K562 (cell line): Measurements from ENCODE around the gene KTN1. TPM values are rescaled to one million over a fixed set of nuclear protein-coding genes. Genes with fewer than 3 reads are reported as not detected.

Experiments used
- ATAC-seq: fragments of 200-7000 bp; cut with Tn5 transposase; 3 replicates; pipeline ENCODE4 v1.9.1; 2020; ENCODE audit warnings: moderate library complexity
- BruUV-seq: library from RNA; stranded (reverse); fragments of 400-500 nt; replicated peaks from 2 replicates; lab custom pipeline; 2021; lab: Mats Ljungman, UMichigan
- CTCF ChIA-PET: fragments of 300-600 bp; formaldehyde crosslinking; extraction: SDS; loops from one replicate; lab custom pipeline; 2021; ENCODE audit warnings: low intra/inter-chr PET ratio; lab: Yijun Ruan, JAX
- POLR2A ChIA-PET: fragments of 300-600, 350-650 bp; sonication (Branson Sonifier 250); formaldehyde crosslinking; extraction: SDS; loops from one replicate; lab custom pipeline; 2021; ENCODE audit warnings: antibody characterized with exemption, inconsistent platforms; lab: Yijun Ruan, JAX
- DNase-seq, 4 experiments: peaks; one replicate each; pipeline versions ENCODE4 v3.0.0 to v3.0.0-alpha.2; 2011 to 2018; ENCODE audit warnings: low spot score in 3 of 4, mixed read lengths in 3 of 4; ENCODE audit errors: extremely low read depth in 1 of 4
- FAIRE-seq: peaks from 2 replicates; lab custom pipeline; 2011; peaks lifted over from hg19 to GRCh38; lab: Jason Lieb, UNC
- H2AFZ ChIP-seq: 2 replicates; pipeline ENCODE4 v1.6.0; 2011; ENCODE audit warnings: low read depth, low read length, control low read depth, inconsistent platforms
- H3K27ac ChIP-seq: fragments of 200-600 bp; 3 replicates; pipeline ENCODE4 v1.8.0; 2011; ENCODE audit warnings: low read depth, mild to moderate bottlenecking, control low read depth, inconsistent platforms, low read length, moderate library complexity, mixed read lengths; ENCODE audit errors: extremely low read depth
- H3K27me3 ChIP-seq, 2 experiments: fragments of 300-600 bp in 1 of 2; 2 replicates in 1 of 2; 3 replicates in 1 of 2; pipeline versions ENCODE4 v1.6.0 to v1.8.0; 2011; ENCODE audit warnings: inconsistent platforms in 2 of 2, low read length in 2 of 2, mild to moderate bottlenecking in 1 of 2, mixed read lengths in 1 of 2, moderate library complexity in 1 of 2; ENCODE audit not compliant: control insufficient read depth in 2 of 2, insufficient read depth in 2 of 2
- H3K36me3 ChIP-seq: fragments of 300-600 bp; 3 replicates; pipeline ENCODE4 v1.8.0; 2011; ENCODE audit warnings: mild to moderate bottlenecking, low read length, inconsistent platforms; ENCODE audit not compliant: control insufficient read depth, insufficient read depth
- H3K4me1 ChIP-seq, 2 experiments: fragments of 200-600 bp in 1 of 2; replicated peaks in 1 of 2; 2 replicates in 1 of 2; 3 replicates in 1 of 2; pipeline versions ENCODE4 v1.5.1 to v1.8.0; 2011; ENCODE audit warnings: inconsistent platforms in 2 of 2, low read length in 2 of 2, mild to moderate bottlenecking in 1 of 2, mixed read lengths in 1 of 2, moderate library complexity in 1 of 2; ENCODE audit not compliant: control insufficient read depth in 2 of 2, insufficient read depth in 2 of 2
- H3K4me2 ChIP-seq: 2 replicates; pipeline ENCODE4 v1.6.1; 2011; ENCODE audit warnings: low read length, control low read depth, inconsistent platforms, mixed read lengths; ENCODE audit not compliant: insufficient read depth
- H3K4me3 ChIP-seq: fragments of 200-600 bp; sonication (generic), shearing (Covaris generic); 2 replicates; pipeline ENCODE4 v1.5.1; 2016; ENCODE audit warnings: control low read depth, inconsistent platforms
- H3K79me2 ChIP-seq: fragments of 200-600 bp; 3 replicates; pipeline ENCODE4 v1.8.0; 2011; ENCODE audit warnings: low read length, inconsistent platforms; ENCODE audit not compliant: control insufficient read depth, insufficient read depth
- H3K9ac ChIP-seq, 2 experiments: 2 replicates each; pipeline versions ENCODE4 v1.6.0 to v1.6.1; 2011; ENCODE audit warnings: low read depth in 2 of 2, low read length in 2 of 2, control low read depth in 1 of 2, inconsistent platforms in 1 of 2, mild to moderate bottlenecking in 1 of 2, mixed read lengths in 1 of 2; ENCODE audit not compliant: insufficient read depth in 1 of 2
- H3K9me1 ChIP-seq: one replicate; pipeline ENCODE4 v1.6.0; 2011; ENCODE audit warnings: inconsistent platforms, mild to moderate bottlenecking, low read length, moderate library complexity; ENCODE audit not compliant: control insufficient read depth, insufficient read depth
- H3K9me3 ChIP-seq: replicated peaks from 2 replicates; pipeline ENCODE4 v1.5.1; 2011; ENCODE audit warnings: low read depth, low read length, inconsistent platforms; ENCODE audit not compliant: control insufficient read depth, insufficient read depth
- H4K20me1 ChIP-seq: replicated peaks from 2 replicates; pipeline ENCODE4 v1.6.1; 2011; ENCODE audit warnings: low read length, inconsistent platforms, mixed read lengths; ENCODE audit not compliant: control insufficient read depth, insufficient read depth
- ATF1 ChIP-seq, 2 experiments: fragments of 450-650 bp in 1 of 2; IDR thresholded peaks; 2 replicates each; pipeline ENCODE4 v1.6.1; 2016; ENCODE audit warnings: missing compliant biosample characterization in 1 of 2, missing genetic modification characterization in 1 of 2
- CXXC5 ChIP-seq: fragments of 250-450 bp; sonication (Bioruptor Pico); IDR thresholded peaks from 2 replicates; pipeline ENCODE4 v1.8.0; 2022; ENCODE audit warnings: inconsistent platforms, mild to moderate bottlenecking, moderate library complexity
- ELF1 ChIP-seq: fragments of 200-800 bp; sonication (Bioruptor generic); IDR thresholded peaks from 2 replicates; pipeline ENCODE4 v1.6.1; 2016; ENCODE audit warnings: missing genetic modification characterization, missing compliant biosample characterization
- FOSL1 ChIP-seq: fragments of 200-800 bp; sonication (Bioruptor generic); conservative IDR thresholded peaks from 2 replicates; pipeline ENCODE4 v1.6.1; 2016; ENCODE audit warnings: missing genetic modification characterization, missing compliant biosample characterization
- FUS ChIP-seq: fragments of 200-400 bp; formaldehyde crosslinking; optimal IDR thresholded peaks from 2 replicates; pipeline ENCODE3; 2017; ENCODE audit warnings: low read depth, low read length
- GTF2B ChIP-seq: IDR thresholded peaks from 2 replicates; pipeline ENCODE4 v1.6.1; 2011; ENCODE audit not compliant: insufficient read length; ENCODE audit errors: extremely low read depth
- JUNB ChIP-seq: fragments of 450-650 bp; formaldehyde crosslinking; conservative IDR thresholded peaks from 2 replicates; pipeline ENCODE4 v1.4.0; 2020; ENCODE audit warnings: mild to moderate bottlenecking
- KAT7 ChIP-seq: sonication (generic); formaldehyde crosslinking; IDR thresholded peaks from 2 replicates; pipeline ENCODE4 v1.8.0; 2022; ENCODE audit warnings: missing genetic modification reagents, mild to moderate bottlenecking, borderline replicate concordance
- L3MBTL2 ChIP-seq: fragments of 450-650 bp; IDR thresholded peaks from 2 replicates; pipeline ENCODE4 v1.6.1; 2016; ENCODE audit warnings: mild to moderate bottlenecking, moderate library complexity
- NR4A1 ChIP-seq, 2 experiments: fragments of 250-450 bp in 1 of 2; fragments of 450-650 bp in 1 of 2; sonication (Bioruptor Pico) in 1 of 2; IDR thresholded peaks; 2 replicates each; pipeline versions ENCODE4 v1.4.0 to v1.6.1; 2016 to 2020; ENCODE audit warnings: mild to moderate bottlenecking in 2 of 2, missing compliant biosample characterization in 1 of 2, missing genetic modification characterization in 1 of 2, moderate library complexity in 1 of 2
- POLR2AphosphoS5 ChIP-seq: IDR thresholded peaks from 2 replicates; pipeline ENCODE4 v1.6.1; 2011; ENCODE audit warnings: mild to moderate bottlenecking, low read depth, low read length, moderate library complexity; ENCODE audit not compliant: control insufficient read depth, insufficient read depth
- SIN3B ChIP-seq: fragments of 450-650 bp; IDR thresholded peaks from 2 replicates; pipeline ENCODE4 v1.6.1; 2017; ENCODE audit warnings: low read depth, mild to moderate bottlenecking, moderate library complexity
- TAF1 ChIP-seq: IDR thresholded peaks from 2 replicates; pipeline ENCODE4 v1.6.1; 2011; ENCODE audit warnings: mild to moderate bottlenecking, low read length, moderate library complexity; ENCODE audit not compliant: insufficient read depth, control insufficient read depth, severe bottlenecking; ENCODE audit errors: extremely low read depth
- ZNF165 ChIP-seq: fragments of 250-450 bp; sonication (Bioruptor Pico); IDR thresholded peaks from 2 replicates; pipeline ENCODE4 v1.4.0; 2020; ENCODE audit warnings: borderline replicate concordance
- ZNF780A ChIP-seq: fragments of 250-450 bp; sonication (Bioruptor Pico); IDR thresholded peaks from 2 replicates; pipeline ENCODE4 v1.5.0; 2021; ENCODE audit warnings: mild to moderate bottlenecking
- in situ Hi-C: fragments of 300-500 bp; cut with MboI; formaldehyde crosslinking; loops from 4 replicates; pipeline ENCODE4 v1.15.0; 2018; ENCODE audit warnings: inconsistent platforms, mixed read lengths
- intact Hi-C: fragments of 100-400 bp; cut with micrococcal nuclease; formaldehyde crosslinking; loops from 2 replicates; pipeline ENCODE4 v1.14.2; 2022
- polyA plus RNA-seq, 8 experiments: library from polyadenylated mRNA; depleted of rRNA in 4 of 8; stranded (reverse) in 5 of 8; unstranded in 3 of 8; fragments of >200 nt; fragmentation: Nextera tagmentation in 2 of 8; fragmentation: Illumina TruSeq in 1 of 8; extraction: Ambion mirVana in 2 of 8; extraction: Trizol in 1 of 8; gene quantifications; 2 replicates each; pipeline versions ENCODE4 v1.2.1 to v1.2.3, GENCODE V29; 2011 to 2014; ENCODE audit warnings: inconsistent platforms in 1 of 8, missing spikeins in 1 of 8
- total RNA-seq, 7 experiments: library from RNA; depleted of rRNA in 6 of 7; stranded (reverse); fragments of >200 nt in 6 of 7; fragmentation: Illumina TruSeq in 2 of 7; extraction: Trizol in 2 of 7; gene quantifications; 2 replicates each; pipeline versions ENCODE4 v1.2.1 to v1.2.3, GENCODE V29; 2011 to 2021; ENCODE audit warnings: low replicate concordance in 1 of 7
- TF ChIP-seq, protein P1 (sequence below): fragments of 450-650 bp; formaldehyde crosslinking; IDR thresholded peaks from 2 replicates; pipeline ENCODE4 v1.4.0; 2020; ENCODE audit warnings: mild to moderate bottlenecking, moderate library complexity

KTN1 gene
- total and polyA plus RNA-seq, 9 of the 15 experiments (the other 6 are each of a cell fraction or from before 2014, with no cell fraction given): 34.8 to 120 (median 63.6) TPM

DNA sequence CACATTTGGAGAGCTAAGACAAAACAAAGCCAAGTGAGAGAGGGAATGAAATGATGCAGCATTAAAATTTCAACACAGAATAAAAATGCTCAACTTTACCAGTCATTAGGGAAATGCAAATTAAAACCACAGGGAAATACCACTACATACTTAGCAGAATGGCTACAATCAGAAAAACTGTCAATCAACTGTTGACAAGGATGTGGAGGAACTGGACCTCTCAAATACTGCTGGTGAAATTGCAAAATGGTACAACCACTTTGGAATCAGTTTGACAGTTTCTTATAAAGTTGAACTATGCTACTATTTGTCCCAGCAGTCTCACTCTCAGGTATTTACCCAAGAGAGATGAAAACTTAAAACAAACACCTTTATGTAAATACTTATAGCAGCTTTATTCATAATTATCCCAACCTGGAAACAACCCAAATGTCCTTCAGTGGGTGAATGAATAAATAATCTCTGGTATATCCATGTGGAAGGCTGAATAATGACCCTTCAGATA, 43.8 kb upstream of the KTN1 start:
- H2AFZ ChIP-seq: no peak overlapping the region
- no peaks in the 10 kb centered on the region for H3K4me1 ChIP-seq
- H4K20me1 ChIP-seq: no peaks in the 10 kb centered on the region
- no peaks in the 10 kb centered on the region for H3K79me2 ChIP-seq
- TF ChIP-seq FUS (no peak), POLR2AphosphoS5 (no peak), KAT7 (CRISPR knock-in tag) (no peak), TAF1 (no peak), JUNB (CRISPR knock-in tag) (no peak), L3MBTL2 (no peak), CXXC5 (CRISPR knock-in tag) (no peak)
- H3K36me3 ChIP-seq: no peaks in the 10 kb centered on the region
- H3K4me3 ChIP-seq: no peak overlapping the region
- H3K9ac ChIP-seq: no peak overlapping the region
- ATAC-seq (no peak), FAIRE-seq (no peak), DNase-seq (no peak)
- H3K9me3 ChIP-seq: no peaks in the 10 kb centered on the region
- POLR2A ChIA-PET: no interaction called here
- no peak overlapping the region for H3K27ac ChIP-seq
- intact Hi-C loops: no loop called here
- H3K27me3 ChIP-seq: no peaks in the 10 kb centered on the region
- CTCF ChIA-PET: no interaction called here
- H3K4me2 ChIP-seq: no peak overlapping the region
- in situ Hi-C loops: no loop called here
- no peaks in the 10 kb centered on the region for H3K9me1 ChIP-seq
- BruUV-seq: no TSS peak

DNA sequence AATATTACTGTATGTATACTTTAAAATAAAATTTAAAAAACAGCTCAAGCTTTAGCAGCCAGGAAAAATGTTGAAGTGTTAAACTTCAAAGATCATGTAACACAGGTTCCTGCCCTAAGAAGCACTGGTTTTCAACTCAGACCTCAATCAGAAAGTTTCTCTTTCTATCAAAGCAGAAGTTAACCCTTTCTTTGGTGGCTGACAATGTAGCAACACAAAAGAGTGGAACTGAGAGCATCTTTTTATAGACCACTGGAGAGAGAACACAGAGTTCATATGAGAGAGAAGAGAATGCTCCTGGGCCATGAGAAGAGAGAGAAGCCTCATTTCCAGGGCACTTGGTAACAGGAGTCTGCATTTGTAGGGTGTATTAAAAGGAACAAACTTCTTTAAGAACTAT, 42.2 kb upstream of the KTN1 start:
- Histone ChIP-seq H2AFZ (no peak overlapping the region), H3K27ac (no peak overlapping the region), H3K27me3 (no peaks in the 10 kb centered on the region), H3K9ac (no peak overlapping the region), H3K4me1 (no peaks in the 10 kb centered on the region), H3K4me3 (no peak overlapping the region), H3K9me1 (no peaks in the 10 kb centered on the region), H3K79me2 (no peaks in the 10 kb centered on the region), H3K36me3 (no peaks in the 10 kb centered on the region), H4K20me1 (no peaks in the 10 kb centered on the region), H3K4me2 (no peak overlapping the region), H3K9me3 (no peaks in the 10 kb centered on the region)
- DNase-seq (no peak), ATAC-seq (no peak), FAIRE-seq (no peak)
- intact Hi-C loops: no loop called here
- POLR2A ChIA-PET: no interaction called here
- in situ Hi-C loops: no loop called here
- CTCF ChIA-PET: no interaction called here
- BruUV-seq: no TSS peak
- TF ChIP-seq ZNF780A (CRISPR knock-in tag) (no peak), SIN3B (no peak), FOSL1 (tag) (no peak), ZNF165 (CRISPR knock-in tag) (no peak), GTF2B (no peak), ELF1 (tag) (no peak), NR4A1 (CRISPR knock-in tag; IDR thresholded peaks at IDR 0.05) (no peak), NR4A1 (tag; IDR thresholded peaks at IDR 0.05) (no peak), ATF1 (CRISPR knock-in tag; IDR thresholded peaks at IDR 0.05) (no peak), ATF1 (tag; IDR thresholded peaks at IDR 0.05) (no peak)
- TF ChIP-seq, protein P1, sequence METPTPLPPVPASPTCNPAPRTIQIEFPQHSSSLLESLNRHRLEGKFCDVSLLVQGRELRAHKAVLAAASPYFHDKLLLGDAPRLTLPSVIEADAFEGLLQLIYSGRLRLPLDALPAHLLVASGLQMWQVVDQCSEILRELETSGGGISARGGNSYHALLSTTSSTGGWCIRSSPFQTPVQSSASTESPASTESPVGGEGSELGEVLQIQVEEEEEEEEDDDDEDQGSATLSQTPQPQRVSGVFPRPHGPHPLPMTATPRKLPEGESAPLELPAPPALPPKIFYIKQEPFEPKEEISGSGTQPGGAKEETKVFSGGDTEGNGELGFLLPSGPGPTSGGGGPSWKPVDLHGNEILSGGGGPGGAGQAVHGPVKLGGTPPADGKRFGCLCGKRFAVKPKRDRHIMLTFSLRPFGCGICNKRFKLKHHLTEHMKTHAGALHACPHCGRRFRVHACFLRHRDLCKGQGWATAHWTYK: no peak
